ENCODE data around the gene DLG5.

- TF ChIP-seq EZH2 (IDR thresholded peaks at IDR 0.05; ENCODE audit: borderline replicate concordance, low read depth, low read length, severe bottlenecking) (no peak), CTCF (IDR thresholded peaks at IDR 0.05; ENCODE audit: borderline replicate concordance, extremely low read depth, low read length, poor library complexity, severe bottlenecking) (no peak)
Measured at GRCh38 chr10:77877441-77878344, 48.9 kb downstream of the DLG5 start.
